Mucosa of descending colon (tissue), 3 donors: ENCODE data around the gene SOX8. TPM values are rescaled to one million over a fixed set of nuclear protein-coding genes. Genes with fewer than 3 reads are reported as not detected.
A peak's percentile ranks its signal among the peaks of the same experiment; 100 is the strongest.

Source experiments
- ATAC-seq: fragments of 200-7000 bp; cut with Tn5 transposase; one replicate; pipeline ENCODE4 v1.9.1; 2020; ENCODE audit warnings: mild to moderate bottlenecking, moderate library complexity
- DNase-seq, 3 donors: peaks; one replicate each; pipeline ENCODE4 v3.0.0-alpha.2; 2020
- H3K36me3 ChIP-seq: fragments of 200-600 bp; one replicate; pipeline ENCODE4 v1.8.0; 2021; ENCODE audit warnings: low read depth, mild to moderate bottlenecking
- H3K4me1 ChIP-seq: fragments of 200-600 bp; one replicate; pipeline ENCODE4 v1.8.0; 2021; ENCODE audit warnings: low read depth, mild to moderate bottlenecking
- H3K4me3 ChIP-seq: fragments of 200-600 bp; one replicate; pipeline ENCODE4 v1.8.0; 2021; ENCODE audit warnings: mild to moderate bottlenecking
- H3K9me3 ChIP-seq: fragments of 200-600 bp; one replicate; pipeline ENCODE4 v1.8.0; 2021; ENCODE audit warnings: mild to moderate bottlenecking
- CTCF ChIP-seq: fragments of 200-600 bp; IDR thresholded peaks from one replicate; pipeline ENCODE4 v1.8.0; 2022; ENCODE audit warnings: antibody characterized with exemption, mild to moderate bottlenecking
- intact Hi-C, 2 donors: fragments of 100-400 bp; cut with DNase I in 1 of 2; cut with micrococcal nuclease in 1 of 2; formaldehyde crosslinking; loops; one replicate each; pipeline versions ENCODE4 v1.11.0 to v1.11.1; 2022; cut with DNase I, micrococcal nuclease
- total RNA-seq, 3 donors: library from RNA; stranded (reverse); fragmentation: NEBNext Ultra II Directional in 2 of 3; extraction: Animal tissue kit (Norgen Biotek cat#: 25700) in 2 of 3; gene quantifications; one replicate each; pipeline versions ENCODE4 v1.2.1 to v1.2.4, GENCODE V29; 2021 to 2023
- donor health status: DM: no; HTN: no; CAD: no; lungs with moderate emphysema.
- donor health status: DM: no; HTN: no; CAD: no.
- donor health status: DM: no; HTN: yes; CAD: no.

SOX8 gene
- total RNA-seq, 3 donors from 2014 or later: 0.67 to 3.1 (median 0.75) TPM

DNA sequence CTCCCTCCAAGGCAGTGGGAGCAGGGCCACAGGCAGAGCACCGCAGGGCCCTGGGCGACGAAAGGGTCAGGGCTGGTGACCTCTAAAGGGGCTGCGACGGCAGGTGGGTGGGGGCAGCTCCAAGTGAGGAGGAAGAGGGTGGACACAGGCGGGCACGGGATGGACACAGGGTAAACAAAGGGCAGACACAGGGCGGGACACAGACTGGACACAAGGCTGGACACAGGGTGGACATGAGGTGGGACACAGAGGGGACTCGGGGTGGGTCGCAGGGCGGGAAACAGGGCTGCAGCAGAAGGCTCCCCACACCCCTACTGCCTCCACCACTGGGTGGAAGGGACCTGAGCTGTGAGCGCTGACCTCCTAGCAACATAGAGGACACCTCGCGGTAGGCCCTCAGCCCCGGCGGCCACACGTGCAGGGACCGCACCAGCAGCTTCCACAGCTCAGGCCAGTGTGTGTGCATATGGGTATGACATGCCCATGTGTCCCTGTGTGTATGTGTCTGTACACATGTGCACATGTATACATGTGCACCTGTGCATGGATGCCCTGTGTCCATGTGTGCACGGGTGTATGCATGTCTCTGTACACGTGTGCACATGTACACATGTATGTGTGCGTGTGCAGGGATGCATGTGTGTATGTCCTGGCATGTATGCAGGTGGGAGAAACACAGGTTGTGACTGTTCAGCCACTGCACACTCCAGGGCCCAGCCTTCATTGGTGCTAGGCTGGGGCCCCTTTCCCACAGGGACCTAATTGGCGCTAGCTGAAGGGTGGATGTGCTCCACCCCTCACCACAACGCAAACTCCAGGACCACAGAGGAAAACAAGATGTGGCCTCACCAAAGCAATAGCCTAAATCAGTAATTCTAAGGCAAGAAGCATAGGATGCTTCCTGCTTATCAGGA is 18.4 kb upstream of the SOX8 start:
- intact Hi-C loops: no loop called here

GRCh38 chr16:963913-964312 is 17.7 kb upstream of the SOX8 start:
- no peak overlapping the region for H3K4me3 ChIP-seq
- no peak for TF ChIP-seq CTCF
- H3K4me1 ChIP-seq: peaks cover 5% of the 10 kb centered on the region
- no peaks in the 10 kb centered on the region for H3K9me3 ChIP-seq
- intact Hi-C loops: no loop called here
- ATAC-seq (peak; percentile 67), DNase-seq (peak in 1 of 3 donors; percentile 59)
- no peaks in the 10 kb centered on the region for H3K36me3 ChIP-seq

More for the DNA sequence above, 18.4 kb upstream of the SOX8 start:
- DNase-seq: no peak
- peaks cover 5% of the 10 kb centered on the region for H3K4me1 ChIP-seq
- H3K9me3 ChIP-seq: no peaks in the 10 kb centered on the region
- H3K4me3 ChIP-seq: no peak overlapping the region
- no peak for TF ChIP-seq CTCF
- no peaks in the 10 kb centered on the region for H3K36me3 ChIP-seq
- ATAC-seq: peak; percentile 10

GRCh38 chr16:964356-965035 is 17.1 kb upstream of the SOX8 start:
- intact Hi-C loops: no loop called here
- no peak for TF ChIP-seq CTCF
- DNase-seq (peak; percentile 59 to 73 (median 63)), ATAC-seq (peak; percentile 77)
- Histone ChIP-seq H3K4me1 (peaks cover 7% of the 10 kb centered on the region), H3K9me3 (no peaks in the 10 kb centered on the region), H3K36me3 (no peaks in the 10 kb centered on the region), H3K4me3 (no peak overlapping the region)

DNA sequence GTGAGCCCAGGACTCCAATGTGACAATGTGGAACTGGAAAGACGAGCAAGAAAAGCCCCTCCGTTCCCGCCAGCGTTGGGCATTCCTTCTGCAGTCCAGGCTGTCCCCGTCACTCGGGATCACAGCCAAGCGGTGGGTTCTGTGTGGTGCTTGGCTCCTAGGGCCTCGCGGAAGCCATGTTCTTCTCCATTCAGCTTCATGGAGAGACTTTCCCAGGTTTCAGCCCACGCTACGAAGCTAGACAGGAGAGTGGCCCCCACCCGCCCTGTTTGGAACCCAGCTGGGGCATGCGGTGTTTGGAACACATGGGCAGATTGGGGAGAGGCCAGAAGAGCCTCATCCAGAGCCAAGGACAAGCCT is 16.6 kb upstream of the SOX8 start:
- ATAC-seq: no peak
- no peaks in the 10 kb centered on the region for H3K9me3 ChIP-seq
- no peak for DNase-seq
- intact Hi-C loops: no loop called here
- no peak for TF ChIP-seq CTCF
- H3K4me3 ChIP-seq: no peak overlapping the region
- H3K4me1 ChIP-seq: peaks cover 12% of the 10 kb centered on the region
- H3K36me3 ChIP-seq: no peaks in the 10 kb centered on the region

DNA sequence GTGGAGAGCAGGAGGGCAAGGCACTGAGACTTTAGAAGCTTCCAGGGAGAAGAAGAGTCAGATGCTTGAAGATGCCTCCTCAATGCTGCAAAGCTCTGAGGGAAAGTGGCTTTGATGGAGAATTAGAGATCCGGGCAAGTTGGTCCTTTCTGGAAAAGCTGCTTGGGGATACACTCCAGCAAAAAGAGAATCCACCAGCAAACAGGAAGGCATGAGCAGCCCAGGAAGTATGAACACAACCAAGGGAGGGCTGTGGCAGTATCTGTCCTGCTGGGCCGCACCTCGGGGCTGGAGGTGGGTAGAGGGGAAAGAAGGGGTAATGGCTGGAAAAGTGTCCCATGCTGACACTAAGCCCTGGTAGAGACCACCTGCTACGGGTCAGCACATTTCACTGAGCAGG is 16.1 kb upstream of the SOX8 start:
- TF ChIP-seq CTCF: no peak
- intact Hi-C loops: no loop called here
- no peak for ATAC-seq

More for the DNA sequence above, 16.1 kb upstream of the SOX8 start:
- H3K4me3 ChIP-seq: no peak overlapping the region
- no peak for DNase-seq
- H3K4me1 ChIP-seq: peaks cover 12% of the 10 kb centered on the region
- no peaks in the 10 kb centered on the region for H3K9me3 ChIP-seq
- no peaks in the 10 kb centered on the region for H3K36me3 ChIP-seq
